Lower leg skin (tissue), 4 donors: ENCODE measurements around the gene MARVELD1. TPM values are rescaled to one million over a fixed set of nuclear protein-coding genes. Genes with fewer than 3 reads are reported as not detected.
A peak's percentile ranks its signal among the peaks of the same experiment; 100 is the strongest.
"Not testable (repeated sequence)": the region's sequence is repeated elsewhere in the genome, so short reads cannot be mapped to it uniquely, and the experiment has no call there.

Experiments
- DNase-seq, 2 donors: peaks; one replicate each; pipeline ENCODE4 v3.0.0-alpha.2; 2019; ENCODE audit warnings: low spot score in 2 of 2
- H3K4me3 ChIP-seq: fragments of 200-600 bp; sonication (generic); 2 replicates; pipeline ENCODE4 v1.5.1; 2017; ENCODE audit warnings: mild to moderate bottlenecking, low read depth; ENCODE audit not compliant: poor library complexity, severe bottlenecking
- POLR2A ChIP-seq, 2 donors: fragments of 450-650 bp; IDR thresholded peaks; one replicate each; pipeline ENCODE4 v1.6.1; 2016 to 2017; ENCODE audit warnings: antibody characterized with exemption in 2 of 2, mild to moderate bottlenecking in 1 of 2, moderate library complexity in 1 of 2
- WGBS, 2 donors: methylation state at CpG; one replicate each; pipeline ENCODE4 v1.1.5; 2018; 5-methylcytosine and 5-hydroxymethylcytosine counted together
- intact Hi-C: fragments of 100-400 bp; cut with DNase I; formaldehyde crosslinking; loops from one replicate; pipeline ENCODE4 v1.15.0; 2023; ENCODE audit warnings: low total_unique reads
- total RNA-seq, 4 donors: library from RNA; depleted of rRNA; stranded (reverse); fragments of >200 nt; gene quantifications; one replicate each; pipeline ENCODE4 v1.1.0, GENCODE V29; 2016
- TF ChIP-seq, protein P1 (sequence below), 3 donors: fragments of 450-650 bp; IDR thresholded peaks; one replicate each; pipeline ENCODE4 v1.5.1; 2016; ENCODE audit warnings: antibody characterized with exemption in 3 of 3, mild to moderate bottlenecking in 3 of 3, moderate library complexity in 2 of 3

The MARVELD1 gene
- total RNA-seq, 4 donors from 2014 or later = 22.5 to 50.2 (median 30.3) TPM

DNA sequence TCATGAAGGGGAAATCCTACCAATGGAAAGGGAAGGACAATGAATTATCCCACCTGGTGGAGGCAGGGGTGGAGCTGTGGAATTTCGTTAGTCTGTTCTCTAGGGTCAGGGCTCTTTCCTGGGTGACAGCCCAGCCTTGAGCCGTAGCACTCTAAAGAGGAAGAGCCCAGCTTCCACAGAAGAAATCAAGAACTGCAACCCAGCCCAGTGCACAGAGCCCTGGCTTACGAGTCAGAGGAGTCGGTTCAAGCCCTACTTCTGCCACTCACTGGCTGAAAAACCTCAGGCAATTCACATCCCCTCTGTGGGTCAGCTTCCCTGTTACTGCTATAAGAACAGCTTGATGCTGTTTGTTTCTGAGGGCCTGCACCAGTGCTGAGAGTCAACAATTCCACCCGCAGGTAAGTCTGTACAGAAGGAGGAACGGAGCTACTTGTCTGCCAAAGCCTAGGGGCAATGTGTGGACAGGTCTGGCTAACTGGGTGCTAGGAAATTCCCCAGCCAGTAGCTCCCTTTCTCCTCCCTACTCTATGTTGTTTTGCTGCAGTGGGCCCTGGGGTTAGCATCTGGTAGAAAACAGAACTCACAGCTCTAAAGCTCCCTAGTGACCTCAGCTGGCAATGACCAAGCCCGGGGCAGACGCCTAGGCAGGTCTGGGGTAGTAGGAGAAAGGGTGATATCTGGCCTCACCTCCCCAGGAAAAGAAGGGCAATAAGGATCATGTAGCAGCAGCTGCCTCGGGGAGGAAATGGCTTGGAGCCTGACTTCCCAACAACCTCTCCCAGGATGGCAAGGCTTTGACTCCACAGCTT is 29.8 kb upstream of the MARVELD1 start:
- H3K4me3 ChIP-seq = no peak overlapping the region
- intact Hi-C loops = no loop called here
- TF ChIP-seq POLR2A (IDR thresholded peaks at IDR 0.05) = no peak
- TF ChIP-seq, protein P1, sequence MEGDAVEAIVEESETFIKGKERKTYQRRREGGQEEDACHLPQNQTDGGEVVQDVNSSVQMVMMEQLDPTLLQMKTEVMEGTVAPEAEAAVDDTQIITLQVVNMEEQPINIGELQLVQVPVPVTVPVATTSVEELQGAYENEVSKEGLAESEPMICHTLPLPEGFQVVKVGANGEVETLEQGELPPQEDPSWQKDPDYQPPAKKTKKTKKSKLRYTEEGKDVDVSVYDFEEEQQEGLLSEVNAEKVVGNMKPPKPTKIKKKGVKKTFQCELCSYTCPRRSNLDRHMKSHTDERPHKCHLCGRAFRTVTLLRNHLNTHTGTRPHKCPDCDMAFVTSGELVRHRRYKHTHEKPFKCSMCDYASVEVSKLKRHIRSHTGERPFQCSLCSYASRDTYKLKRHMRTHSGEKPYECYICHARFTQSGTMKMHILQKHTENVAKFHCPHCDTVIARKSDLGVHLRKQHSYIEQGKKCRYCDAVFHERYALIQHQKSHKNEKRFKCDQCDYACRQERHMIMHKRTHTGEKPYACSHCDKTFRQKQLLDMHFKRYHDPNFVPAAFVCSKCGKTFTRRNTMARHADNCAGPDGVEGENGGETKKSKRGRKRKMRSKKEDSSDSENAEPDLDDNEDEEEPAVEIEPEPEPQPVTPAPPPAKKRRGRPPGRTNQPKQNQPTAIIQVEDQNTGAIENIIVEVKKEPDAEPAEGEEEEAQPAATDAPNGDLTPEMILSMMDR (IDR thresholded peaks at IDR 0.05) = no peak
- WGBS, 2 donors = 27 to 29% methylated on average over 9 of the region's 9 CpGs
- DNase-seq = no peak

GRCh38 chr10:97684368-97684713 is 29.2 kb upstream of the MARVELD1 start:
- WGBS, 2 donors = 34 to 52% methylated on average over 7 of the region's 7 CpGs
- intact Hi-C loops, DNase-seq: not testable (repeated sequence)
- H3K4me3 ChIP-seq = peak overlapping the region; percentile 9

- DNase-seq = no peak
Observed at GRCh38 chr10:97684866-97685394, 28.6 kb upstream of the MARVELD1 start.

DNA sequence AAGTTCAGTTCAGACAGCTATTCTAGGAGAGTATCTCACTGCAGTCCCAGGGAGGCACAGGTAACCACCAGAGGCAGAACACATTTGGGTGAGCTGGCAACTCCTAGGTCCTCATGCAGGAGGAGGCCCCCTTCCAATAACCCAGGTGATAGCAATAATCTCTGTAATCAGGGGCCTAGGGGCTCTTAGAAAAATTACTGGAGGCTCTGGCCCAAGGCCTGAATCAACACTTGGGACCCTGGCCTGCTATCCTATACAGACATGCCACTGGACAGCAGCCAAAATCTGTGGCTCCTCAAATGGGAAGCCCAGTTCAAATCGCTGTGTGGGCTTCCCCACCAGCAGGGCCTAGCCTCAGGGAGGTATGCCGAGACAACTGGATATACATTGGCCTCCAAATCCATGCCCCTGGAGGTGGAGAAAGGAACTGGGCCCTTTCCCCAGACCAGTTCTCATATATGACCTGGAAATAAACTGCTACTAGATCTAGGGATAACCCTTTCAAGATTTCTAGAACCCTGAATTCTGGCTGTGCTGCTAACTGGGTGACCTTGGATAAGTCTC is 28.1 kb upstream of the MARVELD1 start:
- peak in 1 of 2 donors; percentile 49 for DNase-seq
- 37 to 44% methylated on average over 2 of the region's 2 CpGs for WGBS, 2 donors
- intact Hi-C loops = no loop called here
- H3K4me3 ChIP-seq = peak overlapping the region; percentile 9
- TF ChIP-seq, protein P1 (IDR thresholded peaks at IDR 0.05) = no peak
- TF ChIP-seq POLR2A (IDR thresholded peaks at IDR 0.05) = no peak

More at GRCh38 chr10:97684866-97685394, 28.6 kb upstream of the MARVELD1 start:
- TF ChIP-seq POLR2A (IDR thresholded peaks at IDR 0.05) = no peak
- TF ChIP-seq, protein P1 (IDR thresholded peaks at IDR 0.05) = no peak
- H3K4me3 ChIP-seq = peak overlapping the region; percentile 9
- intact Hi-C loops = no loop called here
- WGBS, 2 donors = 39 to 53% methylated on average over 5 of the region's 5 CpGs

DNA sequence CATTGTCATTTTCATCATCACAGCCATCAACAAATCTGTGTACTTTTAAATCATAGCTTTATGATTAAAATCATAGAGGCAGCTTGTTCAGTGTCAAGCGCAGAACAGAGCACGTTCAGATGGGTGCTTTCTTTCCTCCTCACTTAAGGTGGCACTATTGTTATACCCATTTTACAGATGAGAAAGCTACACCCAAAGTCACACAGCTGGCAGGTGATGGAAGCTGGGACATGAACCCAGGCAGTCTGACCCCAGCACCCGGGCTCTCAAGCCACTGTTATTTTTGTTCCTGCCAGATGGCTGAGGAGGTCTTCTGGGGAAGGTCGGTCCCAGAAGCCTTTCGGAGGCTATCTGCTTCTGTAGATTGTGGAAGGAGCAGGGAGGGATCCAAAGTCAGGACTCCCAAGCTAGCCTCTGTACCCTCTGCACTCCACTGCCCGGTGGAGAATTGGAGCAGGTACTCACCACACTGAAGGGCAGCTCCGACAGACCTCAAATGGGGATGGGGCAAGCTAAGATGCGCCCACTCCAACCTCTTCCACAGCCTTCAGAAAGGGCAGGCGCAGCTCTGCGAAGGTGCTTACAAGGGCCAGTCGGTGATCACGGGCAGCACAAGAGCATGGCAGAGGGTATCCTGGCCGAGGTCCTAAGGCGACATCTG is 27.1 kb upstream of the MARVELD1 start:
- no peak for TF ChIP-seq POLR2A (IDR thresholded peaks at IDR 0.05)
- TF ChIP-seq, protein P1 (IDR thresholded peaks at IDR 0.05) = no peak
- H3K4me3 ChIP-seq = peak overlapping the region; percentile 46
- WGBS, 2 donors = 7 to 9% methylated on average over 11 to 12 of the region's 14 CpGs
- peak in 1 of 2 donors; percentile 84 for DNase-seq
- intact Hi-C loops = no loop called here
